DOHH2 (cell line): ENCODE data around the gene UBE3A.

Experiments
- H3F3A ChIP-seq: fragments of 200-600 bp; sonication (generic), shearing (Covaris generic); 2 replicates; pipeline ENCODE4 v1.6.0; 2016; ENCODE audit warnings: antibody characterized with exemption, mild to moderate bottlenecking; ENCODE audit not compliant: control insufficient read depth, insufficient read depth
- H3K27ac ChIP-seq: fragments of 200-600 bp; sonication (generic); 2 replicates; pipeline ENCODE4 v1.5.1; 2014; ENCODE audit warnings: low read depth, mild to moderate bottlenecking, low read length, moderate library complexity
- H3K27me3 ChIP-seq: fragments of 200-600 bp; sonication (generic); 2 replicates; pipeline ENCODE4 v1.6.1; 2014; ENCODE audit warnings: mild to moderate bottlenecking, low read length, mixed read lengths; ENCODE audit not compliant: control insufficient read depth
- H3K36me3 ChIP-seq: fragments of 200-600 bp; sonication (generic); 2 replicates; pipeline ENCODE4 v1.6.1; 2014; ENCODE audit warnings: mild to moderate bottlenecking, low read length, moderate library complexity, mixed read lengths; ENCODE audit not compliant: control insufficient read depth
- H3K4me1 ChIP-seq: fragments of 200-600 bp; sonication (generic); 2 replicates; pipeline ENCODE4 v1.6.1; 2014; ENCODE audit warnings: mild to moderate bottlenecking, low read length, mixed read lengths; ENCODE audit not compliant: control insufficient read depth
- H3K4me2 ChIP-seq: fragments of 200-600 bp; sonication (generic); 2 replicates; pipeline ENCODE4 v1.6.0; 2014; ENCODE audit warnings: mild to moderate bottlenecking, low read length, moderate library complexity
- H3K4me3 ChIP-seq: fragments of 200-600 bp; sonication (generic); 2 replicates; pipeline ENCODE4 v1.5.1; 2014; ENCODE audit warnings: mild to moderate bottlenecking, low read length, mixed read lengths
- H3K79me2 ChIP-seq: fragments of 200-600 bp; sonication (generic); 2 replicates; pipeline ENCODE4 v1.6.1; 2014; ENCODE audit warnings: mild to moderate bottlenecking, low read length, mixed read lengths; ENCODE audit not compliant: control insufficient read depth
- H3K9me2 ChIP-seq: fragments of 200-600 bp; sonication (generic); replicated peaks from 2 replicates; pipeline ENCODE4 v1.6.1; 2014; ENCODE audit warnings: mild to moderate bottlenecking, low read length, mixed read lengths; ENCODE audit not compliant: control insufficient read depth
- H3K9me3 ChIP-seq: fragments of 200-600 bp; sonication (generic); 2 replicates; pipeline ENCODE4 v1.6.1; 2014; ENCODE audit warnings: antibody characterized with exemption, low read length, mixed read lengths; ENCODE audit not compliant: control insufficient read depth, insufficient read depth
- H4K20me1 ChIP-seq: fragments of 200-600 bp; sonication (generic); 2 replicates; pipeline ENCODE4 v1.6.0; 2014; ENCODE audit warnings: low read depth, mild to moderate bottlenecking, antibody characterized with exemption, low read length, moderate library complexity; ENCODE audit not compliant: control insufficient read depth, insufficient read depth
- EZH2phosphoT487 ChIP-seq: fragments of 200-600 bp; sonication (generic); IDR thresholded peaks from 2 replicates; pipeline ENCODE4 v1.6.1; 2017; ENCODE audit warnings: borderline replicate concordance, mild to moderate bottlenecking, antibody characterized with exemption, low read length, moderate library complexity, mixed read lengths
- TF ChIP-seq, protein P1 (sequence below): fragments of 200-600 bp; sonication (generic); IDR thresholded peaks from one replicate; pipeline ENCODE4 v1.5.1; 2014; ENCODE audit warnings: antibody characterized with exemption, mild to moderate bottlenecking, low read depth, low read length; ENCODE audit not compliant: poor library complexity, severe bottlenecking

The UBE3A gene

DNA sequence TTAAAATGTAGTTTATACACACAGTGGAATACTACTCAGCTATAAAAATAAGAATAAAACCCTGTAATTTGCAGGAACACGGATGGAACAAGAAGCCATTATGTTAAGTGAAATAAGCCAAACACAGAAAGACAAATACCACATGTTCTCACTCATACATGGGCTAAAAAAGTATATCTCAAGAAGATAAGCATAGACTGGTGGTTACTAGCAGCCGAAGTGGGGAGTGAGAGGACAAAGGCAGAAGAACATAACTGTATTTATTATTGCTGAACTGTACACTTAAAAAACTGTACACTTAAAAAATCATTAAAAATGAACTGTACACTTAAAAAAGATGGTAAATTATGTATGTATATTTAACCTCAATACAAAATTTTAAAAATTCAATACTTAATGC, 11.0 kb downstream of the UBE3A start:
- Histone ChIP-seq H3K36me3 (peaks cover 83% of the 10 kb centered on the region), H4K20me1 (peaks cover 11% of the 10 kb centered on the region; the same call in 1 of the 2 replicates)

DNA sequence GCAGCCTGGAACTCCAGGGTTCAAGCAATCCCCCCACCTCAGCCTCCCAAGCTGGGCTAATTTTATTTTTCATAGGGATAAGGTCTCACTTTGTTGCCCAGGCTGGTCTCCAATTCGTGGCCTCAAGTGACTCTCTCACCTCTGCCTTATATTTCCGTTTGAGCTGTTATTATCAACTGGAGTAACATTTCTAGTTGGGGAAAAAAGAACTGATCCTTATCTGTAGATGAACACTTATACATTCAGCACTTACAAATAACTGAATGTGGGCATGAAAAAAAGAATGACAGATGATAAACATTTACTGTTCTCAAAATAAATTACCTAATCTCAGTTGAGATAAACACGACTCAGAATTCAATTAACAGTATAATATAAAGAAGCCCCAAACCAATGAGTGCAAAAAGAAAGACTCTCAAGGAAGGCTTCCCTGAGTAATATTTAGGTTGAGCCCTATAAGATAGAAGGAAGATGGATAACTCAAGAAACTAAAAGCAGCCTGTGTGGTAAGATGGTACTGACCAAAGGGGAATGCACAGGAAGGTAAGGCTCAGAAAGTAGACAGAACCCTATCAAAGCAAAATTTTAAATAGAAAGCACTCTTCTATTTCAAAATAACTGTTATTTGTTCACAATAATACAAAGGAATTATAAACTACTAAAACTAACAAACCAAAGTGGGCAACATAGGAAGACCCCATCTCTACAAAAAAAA, 11.8 kb downstream of the UBE3A start:
- no peak overlapping the region for H3K4me3 ChIP-seq
- no peaks in the 10 kb centered on the region for H3K27me3 ChIP-seq
- peaks cover 97% of the 10 kb centered on the region for H3K79me2 ChIP-seq
- H3K9me2 ChIP-seq: no peaks in the 10 kb centered on the region
- peaks cover 6% of the 10 kb centered on the region; the same call in 1 of the 2 replicates for H4K20me1 ChIP-seq
- no peak overlapping the region for H3K27ac ChIP-seq
- H3K4me1 ChIP-seq: no peaks in the 10 kb centered on the region
- H3K4me2 ChIP-seq: no peak overlapping the region
- peaks cover 76% of the 10 kb centered on the region for H3K36me3 ChIP-seq
- peaks cover 3% of the 10 kb centered on the region; the same call in 1 of the 2 replicates for H3K9me3 ChIP-seq
- no peak for TF ChIP-seq EZH2phosphoT487
- TF ChIP-seq, protein P1, sequence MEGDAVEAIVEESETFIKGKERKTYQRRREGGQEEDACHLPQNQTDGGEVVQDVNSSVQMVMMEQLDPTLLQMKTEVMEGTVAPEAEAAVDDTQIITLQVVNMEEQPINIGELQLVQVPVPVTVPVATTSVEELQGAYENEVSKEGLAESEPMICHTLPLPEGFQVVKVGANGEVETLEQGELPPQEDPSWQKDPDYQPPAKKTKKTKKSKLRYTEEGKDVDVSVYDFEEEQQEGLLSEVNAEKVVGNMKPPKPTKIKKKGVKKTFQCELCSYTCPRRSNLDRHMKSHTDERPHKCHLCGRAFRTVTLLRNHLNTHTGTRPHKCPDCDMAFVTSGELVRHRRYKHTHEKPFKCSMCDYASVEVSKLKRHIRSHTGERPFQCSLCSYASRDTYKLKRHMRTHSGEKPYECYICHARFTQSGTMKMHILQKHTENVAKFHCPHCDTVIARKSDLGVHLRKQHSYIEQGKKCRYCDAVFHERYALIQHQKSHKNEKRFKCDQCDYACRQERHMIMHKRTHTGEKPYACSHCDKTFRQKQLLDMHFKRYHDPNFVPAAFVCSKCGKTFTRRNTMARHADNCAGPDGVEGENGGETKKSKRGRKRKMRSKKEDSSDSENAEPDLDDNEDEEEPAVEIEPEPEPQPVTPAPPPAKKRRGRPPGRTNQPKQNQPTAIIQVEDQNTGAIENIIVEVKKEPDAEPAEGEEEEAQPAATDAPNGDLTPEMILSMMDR: no peak
- H3F3A ChIP-seq: no peaks in the 10 kb centered on the region

More for the DNA sequence above, 11.0 kb downstream of the UBE3A start:
- TF ChIP-seq, protein P1: no peak
- TF ChIP-seq EZH2phosphoT487: no peak
- no peak overlapping the region for H3K4me2 ChIP-seq
- no peak overlapping the region for H3K27ac ChIP-seq
- peaks cover 97% of the 10 kb centered on the region for H3K79me2 ChIP-seq
- no peaks in the 10 kb centered on the region for H3F3A ChIP-seq
- no peaks in the 10 kb centered on the region for H3K27me3 ChIP-seq
- no peaks in the 10 kb centered on the region for H3K9me2 ChIP-seq
- peaks cover 3% of the 10 kb centered on the region; the same call in 1 of the 2 replicates for H3K9me3 ChIP-seq
- H3K4me1 ChIP-seq: 0 out of 2 replicates have a peak, but pooled peaks cover 5% of the 10 kb centered on the region
- no peak overlapping the region for H3K4me3 ChIP-seq

DNA sequence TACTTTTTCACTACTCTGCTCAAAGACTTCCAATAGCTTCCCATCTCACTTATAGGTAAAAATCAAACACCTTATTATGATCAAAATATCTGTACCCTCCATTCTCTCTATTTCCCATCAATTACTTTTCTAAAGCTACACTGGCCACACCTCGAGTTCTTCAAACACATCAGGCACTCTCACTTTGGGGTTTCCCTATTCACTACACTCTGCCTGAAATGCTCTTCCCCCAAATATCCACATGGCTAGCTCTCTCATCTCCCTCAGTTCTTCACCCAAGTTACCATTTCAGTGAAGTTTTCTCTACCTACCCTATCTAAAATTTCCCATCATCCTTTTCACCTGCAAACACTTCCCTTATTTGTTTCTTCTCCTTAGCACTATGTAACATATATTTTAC, 14.8 kb downstream of the UBE3A start:
- no peaks in the 10 kb centered on the region for H3K27me3 ChIP-seq
- H3K9me3 ChIP-seq: peaks cover 14% of the 10 kb centered on the region; the same call in 1 of the 2 replicates
- H4K20me1 ChIP-seq: no peaks in the 10 kb centered on the region
- H3K36me3 ChIP-seq: peaks cover 82% of the 10 kb centered on the region
- H3F3A ChIP-seq: no peaks in the 10 kb centered on the region
- TF ChIP-seq EZH2phosphoT487: no peak
- TF ChIP-seq, protein P1: no peak
- H3K27ac ChIP-seq: no peak overlapping the region
- H3K79me2 ChIP-seq: peaks cover 100% of the 10 kb centered on the region
- H3K4me3 ChIP-seq: no peak overlapping the region
- H3K4me2 ChIP-seq: no peak overlapping the region
- H3K4me1 ChIP-seq: no peaks in the 10 kb centered on the region
- H3K9me2 ChIP-seq: no peaks in the 10 kb centered on the region
